DMS 273 (cell line): ENCODE measurements around the gene FRMD3.
A peak's percentile ranks its signal among the peaks of the same experiment; 100 is the strongest.

Source experiments
- DNase-seq: peaks from one replicate; lab custom pipeline; 2025; ENCODE audit not compliant: unreplicated experiment; lab: John Stamatoyannopoulos, UW

FRMD3 gene

DNA sequence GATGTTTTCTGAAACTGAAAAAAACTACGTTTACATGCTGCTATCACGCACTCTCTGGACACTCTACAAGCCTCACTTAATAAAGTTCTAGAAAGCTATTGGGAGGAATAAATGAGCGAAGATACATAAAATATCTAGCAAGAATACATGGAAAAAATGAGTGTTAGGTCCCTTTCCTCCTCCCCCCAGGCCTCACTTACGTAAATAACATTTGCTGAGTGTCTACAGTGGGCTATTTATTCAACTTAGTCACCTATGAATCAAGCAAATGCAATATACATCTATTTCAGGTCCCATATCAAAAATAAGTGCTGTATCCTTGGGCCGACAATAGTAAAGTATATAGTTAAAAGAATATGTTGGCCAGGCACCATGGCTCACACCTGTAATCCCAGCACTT, 62.5 kb downstream of the FRMD3 start:
- no peak for DNase-seq

DNA sequence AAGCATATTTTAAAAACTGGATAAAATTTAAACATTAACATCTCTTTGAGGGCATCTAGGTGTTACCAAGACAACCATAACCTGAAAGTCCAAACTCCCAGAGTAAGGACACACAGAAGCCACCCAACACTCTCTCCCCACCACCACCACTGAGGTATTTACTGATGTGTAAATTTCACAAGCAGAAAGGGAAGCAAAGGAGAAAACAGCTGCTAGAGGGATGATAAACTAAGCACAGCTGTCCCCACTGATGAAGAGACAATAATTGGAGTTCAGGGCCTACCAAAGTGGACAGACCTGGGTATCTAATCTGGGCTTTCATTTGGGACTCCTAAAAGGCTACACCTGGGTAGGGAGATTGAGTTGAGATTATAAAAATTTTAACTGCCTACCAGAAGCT, 63.6 kb downstream of the FRMD3 start:
- DNase-seq: peak; percentile 8

DNA sequence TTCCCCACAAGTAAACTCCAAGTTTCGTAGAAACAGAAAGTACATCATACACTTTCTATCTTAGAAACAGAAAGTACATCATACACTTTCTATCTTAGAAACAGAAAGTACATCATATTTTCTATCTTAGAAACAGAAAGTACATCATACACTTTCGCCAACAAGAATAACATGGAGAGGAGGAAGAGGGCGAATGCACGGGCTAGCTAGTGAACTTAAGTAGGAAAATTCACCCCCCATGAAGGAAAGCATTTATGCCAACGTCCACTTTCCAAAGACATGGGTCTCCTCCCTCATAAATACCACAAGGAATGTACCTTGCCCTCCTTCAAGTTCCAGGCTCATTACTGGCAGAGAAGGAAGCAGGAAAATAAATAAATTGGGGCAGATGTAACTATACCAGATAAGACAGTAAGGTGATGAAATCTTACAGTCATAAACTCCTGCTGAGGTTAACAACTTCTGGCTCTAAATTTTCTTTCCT, 64.7 kb downstream of the FRMD3 start:
- no peak for DNase-seq

DNA sequence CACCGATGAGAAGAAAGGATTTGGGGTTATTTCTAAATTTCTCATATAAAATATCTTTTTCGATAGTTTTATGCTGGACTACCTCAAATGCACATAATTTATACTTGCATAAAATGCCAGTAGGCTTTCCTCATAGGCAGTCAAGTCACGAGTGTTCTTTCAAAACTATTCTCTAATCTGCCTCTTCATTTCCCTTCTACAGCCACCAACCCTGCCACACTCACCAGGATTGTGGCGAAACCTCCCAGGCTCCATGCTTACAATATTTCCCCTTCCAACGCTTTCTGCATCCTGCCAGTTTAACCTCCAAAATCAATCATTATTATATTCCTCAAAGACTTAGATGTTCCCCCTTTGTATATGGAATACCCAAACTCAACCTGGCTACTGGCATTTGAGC, 65.4 kb downstream of the FRMD3 start:
- no peak for DNase-seq

DNA sequence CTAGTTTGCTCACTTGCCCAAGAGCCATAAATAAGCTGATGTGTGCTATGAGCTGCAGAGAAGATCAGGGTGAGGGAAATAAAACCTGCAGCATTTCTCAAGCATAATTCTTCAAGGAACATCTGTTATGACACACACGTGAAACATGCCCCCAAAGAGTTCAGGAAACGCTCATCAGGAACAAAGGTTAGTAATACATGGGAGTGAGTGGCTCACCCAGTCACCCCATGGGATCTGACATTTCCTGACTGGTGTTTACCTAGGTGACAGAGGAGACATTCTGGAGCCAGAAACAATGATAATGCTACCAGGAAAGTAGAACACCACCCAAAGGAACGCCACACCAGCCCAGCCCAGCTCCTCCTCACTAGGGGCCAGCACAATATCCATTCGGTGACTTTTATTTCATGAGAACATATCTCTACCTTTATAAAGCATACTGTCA, 66.0 kb downstream of the FRMD3 start:
- DNase-seq: peak; percentile 11

DNA sequence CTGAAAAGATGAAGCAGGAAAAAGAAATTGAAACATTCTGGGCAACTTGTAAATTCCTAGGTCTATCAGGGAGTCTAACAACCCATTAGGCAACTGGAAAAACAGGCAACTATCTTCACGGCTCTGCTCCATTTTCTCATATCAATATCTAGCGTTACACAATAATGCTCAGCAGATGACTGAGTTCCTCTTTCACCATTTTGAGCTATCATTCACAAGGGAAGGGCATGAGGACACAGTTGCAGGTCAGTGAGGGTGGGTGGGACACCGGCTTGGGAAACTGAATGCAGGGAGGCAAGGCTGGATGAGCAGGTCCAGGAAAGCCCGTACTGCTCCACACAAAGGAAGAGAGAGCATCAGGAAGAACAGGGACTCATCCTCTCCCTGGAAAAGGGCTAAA, 67.0 kb downstream of the FRMD3 start:
- no peak for DNase-seq

DNA sequence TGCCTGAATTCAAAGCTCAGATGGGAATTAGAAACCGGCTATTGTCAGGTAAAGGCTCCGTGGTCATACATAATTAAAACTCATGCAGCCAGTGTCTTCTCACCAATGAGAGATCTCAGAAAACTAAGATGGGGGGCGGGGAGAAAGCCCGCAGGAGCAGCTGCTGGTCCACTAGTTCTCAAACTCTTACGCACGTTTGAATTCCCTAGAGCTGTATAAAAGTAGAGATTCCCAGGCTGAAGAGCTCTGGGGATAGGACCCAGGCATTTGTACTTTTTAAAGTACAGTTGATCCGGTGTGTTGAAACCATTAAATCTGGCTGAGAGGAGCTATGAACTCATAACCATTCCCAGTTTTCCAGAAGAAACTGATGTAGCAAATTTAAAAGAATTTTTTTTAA, 68.5 kb downstream of the FRMD3 start:
- DNase-seq: peak; percentile 47

DNA sequence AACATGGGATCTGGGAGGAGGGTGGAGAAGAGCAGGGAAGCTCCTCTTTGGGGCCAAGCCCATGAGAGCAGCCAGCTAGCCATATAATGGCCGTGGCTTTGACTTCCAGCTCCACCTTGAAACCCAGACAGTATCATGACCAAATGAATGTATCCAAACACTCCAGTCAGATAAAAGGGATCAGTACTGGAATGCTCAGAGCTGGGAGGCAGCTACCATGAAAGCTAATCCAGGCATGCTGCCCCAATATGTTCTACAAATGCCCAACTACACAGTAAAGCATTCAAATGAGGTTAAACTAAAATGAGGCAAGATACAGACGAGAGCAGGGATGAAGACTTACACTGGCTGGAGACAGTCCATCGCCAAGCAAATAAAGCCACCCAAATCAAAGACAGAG, 69.4 kb downstream of the FRMD3 start:
- DNase-seq: no peak

DNA sequence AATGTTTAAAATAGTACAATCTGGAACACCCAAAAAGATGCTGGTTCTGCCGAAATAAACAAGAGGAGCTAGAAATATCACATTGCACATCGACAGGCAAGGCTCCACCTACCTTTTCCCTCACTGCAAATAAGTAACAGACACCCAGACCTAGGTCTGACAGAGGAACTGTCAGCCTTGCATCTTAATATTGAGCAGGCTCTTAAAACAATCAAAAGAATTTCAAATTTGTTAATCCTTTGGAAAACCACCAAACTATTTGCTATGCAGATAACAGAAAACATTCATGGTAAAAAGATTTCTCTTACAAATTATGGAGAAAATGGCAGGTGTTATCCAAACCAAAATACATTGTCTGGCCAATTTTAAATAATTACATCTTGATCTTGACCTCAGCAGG, 71.3 kb downstream of the FRMD3 start:
- peak; percentile 37 for DNase-seq

DNA sequence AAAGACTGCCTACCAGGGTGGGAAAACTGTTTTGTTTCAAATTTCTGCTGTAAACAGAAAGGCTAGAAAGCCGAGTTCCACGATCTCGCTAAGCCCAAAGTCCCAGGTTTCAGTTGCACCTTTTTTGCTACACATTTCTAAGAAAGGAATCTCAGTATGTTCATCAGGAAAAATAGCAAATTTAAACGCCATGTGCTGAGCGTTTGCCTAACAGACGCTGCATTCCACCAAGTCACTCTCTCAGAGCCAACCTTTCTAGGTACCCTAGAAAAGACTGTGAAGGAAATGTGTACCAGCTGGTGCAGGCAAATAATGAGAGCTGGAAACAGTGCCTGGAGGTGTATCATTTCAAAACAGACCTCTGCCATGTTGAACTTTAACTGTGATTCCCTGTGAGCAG, 71.8 kb downstream of the FRMD3 start:
- DNase-seq: peak; percentile 76

DNA sequence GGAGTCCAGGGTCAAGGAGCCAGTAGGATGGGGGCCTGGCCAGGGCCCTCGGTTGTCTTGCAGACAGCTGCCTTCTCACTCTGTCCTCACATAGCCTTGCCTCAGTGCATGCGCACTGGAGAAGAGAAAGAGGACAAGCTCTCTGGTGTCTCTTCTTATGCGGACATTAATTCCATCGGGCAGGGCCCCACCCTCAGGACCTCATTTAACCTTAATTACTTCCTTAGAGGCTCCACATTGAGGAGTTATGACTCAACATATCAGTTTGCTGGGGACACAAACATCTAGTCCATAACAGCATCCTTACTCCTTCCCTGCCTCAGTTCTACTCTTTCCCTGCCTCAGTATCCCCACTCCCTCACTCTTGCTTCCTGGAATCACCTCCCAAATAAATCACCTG, 78.4 kb downstream of the FRMD3 start:
- DNase-seq: no peak

DNA sequence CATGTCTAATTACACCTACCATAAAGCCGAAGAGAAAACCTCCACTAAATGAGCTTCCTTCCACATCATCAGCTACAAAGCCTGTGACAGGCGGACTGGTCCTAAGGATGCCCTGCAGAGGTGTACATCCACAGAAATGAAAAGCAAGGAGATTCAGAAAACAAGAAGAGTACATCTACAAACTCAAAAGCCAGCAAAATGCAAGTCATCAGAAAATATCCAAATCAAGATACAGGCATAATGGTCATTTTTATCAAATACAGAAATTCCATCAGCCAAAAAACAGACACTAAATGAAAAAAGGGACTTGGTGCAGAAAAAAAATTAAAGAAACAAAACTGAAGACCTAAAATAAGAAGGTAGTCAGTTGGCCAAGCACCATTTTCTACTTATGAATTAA, 79.7 kb downstream of the FRMD3 start:
- DNase-seq: no peak

DNA sequence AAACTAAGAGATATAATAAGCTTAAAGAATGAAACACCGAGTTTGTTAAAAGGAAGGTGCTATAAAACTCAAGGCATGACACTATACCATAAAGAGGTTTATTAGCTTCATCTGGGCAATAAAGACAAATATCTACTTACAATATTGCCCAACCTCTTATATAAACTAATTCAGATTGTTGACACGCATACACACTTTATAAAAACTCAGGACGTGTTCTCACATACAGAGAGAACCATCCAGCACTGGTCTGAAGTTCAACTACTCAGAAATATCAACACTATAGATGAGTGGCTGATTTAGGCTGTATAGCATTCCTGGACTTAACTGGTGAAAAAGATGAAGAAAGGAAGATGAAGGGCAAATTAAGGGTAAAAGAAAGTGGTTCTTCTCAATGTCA, 81.2 kb downstream of the FRMD3 start:
- no peak for DNase-seq

DNA sequence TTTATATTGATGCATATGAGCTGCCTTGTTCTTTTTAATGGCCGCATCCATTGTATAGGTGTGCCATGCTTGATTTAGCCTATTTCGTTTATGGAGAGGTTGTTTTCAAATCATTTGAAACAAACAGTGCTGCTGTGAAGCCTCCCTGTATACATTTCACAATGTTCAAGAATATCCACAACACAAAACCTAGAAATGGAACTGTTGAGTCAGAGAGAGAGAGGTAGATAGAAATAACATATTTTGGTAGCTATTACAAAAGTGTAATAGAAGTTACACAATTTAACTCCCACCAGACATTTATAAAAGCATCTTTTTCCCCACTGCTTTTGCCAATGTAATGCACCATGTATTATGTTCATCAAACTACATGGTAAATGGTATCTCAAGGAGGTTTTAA, 82.0 kb downstream of the FRMD3 start:
- DNase-seq: no peak

DNA sequence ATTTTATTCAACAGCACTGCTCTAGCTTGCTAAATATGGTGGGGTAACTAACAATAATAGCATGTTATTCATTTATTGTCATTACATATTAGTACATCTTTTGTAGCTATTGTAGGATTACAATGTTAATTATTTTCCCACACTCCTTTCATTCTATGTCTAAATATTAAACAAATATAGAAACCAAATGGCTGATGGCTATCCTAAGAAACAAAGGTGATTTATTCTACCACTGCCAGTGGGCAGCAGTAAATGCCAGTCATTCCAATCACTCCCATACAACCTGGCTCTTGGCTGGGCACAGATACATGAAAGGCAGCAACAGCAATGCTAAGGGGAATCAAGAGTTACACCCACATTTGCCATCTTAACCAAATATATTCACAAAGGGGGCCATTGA, 84.1 kb downstream of the FRMD3 start:
- no peak for DNase-seq

DNA sequence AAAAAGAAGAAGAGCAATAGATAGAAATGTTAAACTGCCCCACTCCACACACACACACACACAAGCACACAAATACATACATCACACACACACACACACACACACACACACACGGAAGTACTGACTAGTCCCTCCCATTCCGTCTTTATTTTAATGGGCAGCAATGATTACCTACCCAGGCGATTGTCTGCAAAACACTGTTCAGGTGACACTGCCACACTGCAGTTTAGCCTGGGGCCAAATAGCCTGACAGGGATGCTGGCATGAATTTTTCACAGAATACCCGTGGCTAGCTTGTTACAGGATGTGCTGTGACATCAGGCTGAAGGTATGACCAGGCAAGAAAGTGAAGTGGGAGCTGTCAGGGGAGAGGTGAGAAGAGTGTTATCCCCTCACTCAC, 86.9 kb downstream of the FRMD3 start:
- DNase-seq: no peak

DNA sequence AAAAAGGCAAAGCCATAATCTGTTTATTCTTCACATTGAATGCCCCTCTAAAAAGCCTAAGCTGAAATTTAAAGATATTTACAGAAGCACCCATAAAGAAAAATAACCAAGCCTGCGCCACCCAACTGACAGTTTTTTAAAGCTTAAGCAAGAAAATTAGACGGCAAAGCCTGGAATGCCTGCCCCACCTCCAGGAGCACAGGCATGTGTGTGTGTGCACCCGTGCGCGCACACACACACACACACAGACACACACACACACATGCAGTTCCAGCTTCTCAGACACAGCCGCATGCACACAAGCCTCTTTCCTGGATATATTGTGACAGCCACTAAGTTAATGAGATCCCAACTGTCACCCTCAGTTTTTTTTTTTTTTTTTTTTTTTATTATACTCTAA, 88.2 kb downstream of the FRMD3 start:
- peak; percentile 22 for DNase-seq

DNA sequence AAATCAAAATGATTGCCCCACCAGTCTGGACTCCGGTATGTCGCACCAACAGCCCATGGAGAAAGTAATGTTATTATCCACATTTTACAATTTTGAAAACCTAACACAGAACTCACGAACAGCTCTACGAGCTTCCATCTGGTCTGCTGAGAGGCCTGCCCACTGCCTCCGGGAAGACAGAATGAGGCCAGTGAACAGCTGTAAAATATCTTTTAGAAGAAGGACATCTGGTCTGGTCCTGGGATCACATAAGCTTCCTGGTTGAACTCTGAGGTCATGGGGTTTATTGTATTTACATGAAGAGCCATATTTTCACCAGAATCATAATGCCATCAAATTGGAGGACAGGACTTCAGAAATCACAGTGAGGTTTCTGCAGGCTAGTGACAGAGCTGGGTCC, 89.0 kb downstream of the FRMD3 start:
- DNase-seq: peak; percentile 67

DNA sequence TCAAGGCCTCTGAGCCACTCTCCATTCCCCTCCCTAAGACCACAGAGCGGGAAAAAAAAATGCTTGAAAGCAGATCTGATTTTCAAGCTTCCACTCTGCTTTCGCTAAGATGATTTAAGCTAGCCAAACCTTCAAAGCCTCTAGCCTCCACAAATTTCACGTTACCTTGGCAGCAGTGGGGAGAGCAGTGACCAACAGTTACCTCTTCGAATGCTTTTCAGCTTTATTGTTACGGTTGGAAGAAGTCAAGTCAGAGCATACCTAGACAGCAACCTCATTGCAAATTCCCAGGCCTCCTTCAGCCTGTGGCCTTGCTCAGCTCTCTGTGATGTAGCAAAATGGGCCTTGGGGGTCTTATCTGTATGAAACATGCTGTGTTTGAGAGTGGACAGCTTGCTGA, 89.6 kb downstream of the FRMD3 start:
- no peak for DNase-seq

DNA sequence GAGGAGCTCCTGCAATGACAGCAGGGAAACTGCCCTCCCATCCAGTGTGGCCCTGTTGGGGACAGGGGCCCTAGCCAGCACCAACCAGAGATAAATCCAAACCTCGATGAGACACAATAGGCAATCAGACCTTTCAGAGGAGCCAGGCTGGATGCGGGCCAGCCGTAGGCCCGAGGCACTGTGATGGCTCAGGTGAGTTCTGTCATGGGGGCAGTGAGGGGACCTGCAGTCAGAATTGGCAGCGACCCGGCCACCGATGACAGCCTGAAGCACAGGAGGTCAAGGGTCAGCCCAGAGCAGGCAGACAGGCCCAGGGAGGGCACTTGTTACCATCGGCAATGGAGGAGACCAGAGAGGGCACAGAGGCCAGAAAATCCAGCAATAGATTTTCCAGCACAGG, 90.8 kb downstream of the FRMD3 start:
- no peak for DNase-seq

DNA sequence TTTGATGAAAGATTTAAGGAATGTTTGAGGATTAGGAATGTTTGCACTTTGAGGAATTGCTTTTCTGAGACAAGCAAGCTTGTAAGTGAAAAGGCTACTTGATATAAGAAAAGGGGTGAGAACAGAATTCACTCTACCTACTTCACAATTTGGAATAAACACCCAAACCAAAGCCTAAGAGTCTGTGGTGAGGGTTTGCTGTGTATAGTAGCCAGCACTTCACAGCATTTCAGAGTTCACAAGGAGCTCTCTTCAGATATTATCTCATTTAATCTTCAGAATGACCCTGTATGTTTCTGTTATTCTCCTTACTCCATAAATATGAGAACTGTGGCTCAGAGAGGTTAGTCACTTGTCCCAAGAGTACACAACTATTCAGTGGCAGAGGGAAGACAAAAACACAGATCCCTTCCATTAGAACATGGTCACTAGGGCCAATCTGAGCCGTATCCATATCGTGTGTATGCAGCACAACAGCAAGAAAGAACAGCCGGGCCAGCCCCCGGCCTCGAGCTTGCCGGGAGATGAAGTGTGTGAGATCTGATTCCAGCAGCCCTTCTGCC, 92.4 kb downstream of the FRMD3 start:
- no peak for DNase-seq

DNA sequence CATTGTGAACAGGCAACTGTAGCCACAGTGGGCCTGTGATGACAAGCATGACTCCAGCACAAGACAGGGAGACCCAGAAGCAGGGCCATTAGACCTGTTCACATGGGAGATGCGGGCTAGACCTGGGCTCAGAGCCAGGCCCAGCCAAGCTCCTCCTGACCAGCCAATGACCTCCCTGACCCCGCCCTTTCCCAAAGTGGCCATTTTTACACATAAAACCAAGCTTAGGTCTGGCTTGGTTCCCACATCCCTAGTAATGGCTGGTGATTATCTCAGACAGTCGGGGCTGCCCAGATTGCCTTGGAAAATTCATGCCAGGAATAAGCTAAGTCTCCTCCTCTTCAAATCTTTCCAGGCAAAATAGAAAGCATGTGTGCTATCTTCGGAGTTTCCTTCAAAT, 94.1 kb downstream of the FRMD3 start:
- peak; percentile 14 for DNase-seq

DNA sequence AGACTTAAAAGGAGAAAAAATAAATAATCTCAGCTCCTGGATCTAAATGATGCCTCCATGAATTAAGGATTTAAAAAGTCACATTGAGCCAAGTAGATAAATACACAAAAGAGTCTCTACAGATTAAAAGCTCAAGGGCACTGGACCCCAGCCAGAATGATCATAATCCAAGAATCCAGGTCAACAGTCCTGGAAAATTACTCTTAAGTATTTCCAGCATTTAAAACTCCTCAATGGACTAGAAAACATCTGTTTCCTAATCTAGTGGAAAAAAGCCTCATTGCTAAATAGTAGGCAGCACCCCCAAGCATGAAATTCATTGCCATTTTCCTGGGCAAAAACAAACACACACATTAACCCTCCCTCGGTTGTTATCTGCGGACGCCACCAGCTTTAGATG, 96.8 kb downstream of the FRMD3 start:
- no peak for DNase-seq

DNA sequence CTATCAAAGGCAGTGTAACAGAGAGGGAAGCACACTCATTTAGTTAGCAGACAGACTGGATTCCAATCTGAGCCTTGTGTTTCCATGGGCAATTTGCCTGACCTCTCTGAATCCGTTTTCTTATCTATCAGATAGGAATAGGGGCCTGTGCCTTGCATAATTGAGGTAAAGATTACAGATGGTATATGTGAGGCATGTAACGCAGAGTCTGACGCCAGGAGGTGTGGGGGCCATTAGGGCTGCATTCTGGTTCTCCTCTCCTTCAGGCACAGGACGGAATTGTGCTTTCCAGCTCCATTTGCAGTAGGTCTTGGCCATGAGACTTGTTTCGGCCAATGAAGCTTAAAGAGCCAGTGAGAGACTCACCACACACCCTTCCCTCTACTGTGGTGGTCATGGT, 97.6 kb downstream of the FRMD3 start:
- no peak for DNase-seq
